CD4-positive, alpha-beta T cell treated with Interleukin-17A for 1 hour (primary cell): Measurements from ENCODE around the gene OSBPL10.
"Not testable (repeated sequence)": the region's sequence is repeated elsewhere in the genome, so short reads cannot be mapped to it uniquely, and the experiment has no call there.

Experiments
- DNase-seq: peaks from one replicate; pipeline ENCODE4 v3.0.0-alpha.2; 2020

Gene OSBPL10

DNA sequence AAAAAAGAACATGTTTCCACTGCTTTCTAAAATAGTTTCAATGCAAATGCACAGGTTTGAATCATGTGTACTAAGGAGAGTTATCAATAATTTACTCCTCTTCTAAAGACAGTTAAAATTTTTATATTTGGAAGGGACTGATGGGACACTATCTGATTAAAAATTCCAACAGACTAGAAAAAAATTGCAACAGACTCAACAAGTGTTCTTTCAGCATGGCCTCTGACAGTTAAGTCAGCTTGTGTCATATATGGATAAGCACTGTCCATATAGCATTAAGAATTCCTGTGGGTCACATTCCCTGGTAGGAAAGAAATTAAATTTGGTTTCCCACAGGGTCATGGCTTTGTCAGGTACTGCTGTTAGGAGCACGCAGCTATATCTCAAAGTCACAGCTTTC lies 96.8 kb downstream of the OSBPL10 start:
- no peak for DNase-seq

GRCh38 chr3:31882895-31883294 lies 98.2 kb downstream of the OSBPL10 start:
- no peak for DNase-seq

DNA sequence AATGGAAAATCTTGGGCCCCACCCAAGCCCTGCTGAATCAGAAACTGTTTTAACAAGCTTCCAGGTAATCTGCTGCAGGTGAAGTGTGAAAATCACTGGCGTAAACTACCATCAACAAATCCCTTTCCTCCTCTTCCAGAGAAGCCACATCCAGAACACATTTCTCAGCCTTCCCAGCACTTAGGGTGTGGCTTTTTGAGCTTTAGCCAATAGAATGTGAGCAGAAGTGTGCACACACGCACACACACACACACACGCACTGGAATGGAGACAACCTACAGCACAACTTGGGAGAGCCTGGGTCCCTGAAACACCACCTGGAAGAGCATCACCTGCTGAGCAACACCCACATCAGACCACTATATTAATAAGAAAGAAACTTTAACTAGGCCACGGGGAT lies 98.6 kb downstream of the OSBPL10 start:
- DNase-seq, result no peak

GRCh38 chr3:31880482-31881078 lies 100.5 kb downstream of the OSBPL10 start:
- no peak for DNase-seq

DNA sequence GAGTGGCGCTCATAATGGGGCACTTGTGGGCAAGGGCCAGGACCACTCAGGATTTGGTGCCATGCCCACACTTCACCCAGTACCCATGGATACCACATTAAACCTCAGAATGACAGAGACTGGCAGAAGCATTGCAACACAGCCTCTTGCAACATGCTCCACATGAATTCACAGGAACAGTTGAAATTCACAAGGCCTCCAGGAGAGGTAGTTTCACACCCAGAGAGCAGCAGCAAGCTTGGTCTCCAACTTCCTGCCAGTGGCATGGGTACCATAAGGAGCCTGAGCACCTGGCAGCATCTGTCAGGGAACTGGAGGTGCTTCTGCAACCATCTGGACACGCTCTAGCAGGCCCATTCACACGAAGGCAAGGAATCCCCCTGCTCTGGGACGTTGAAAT lies 101.0 kb downstream of the OSBPL10 start:
- DNase-seq, result no peak

DNA sequence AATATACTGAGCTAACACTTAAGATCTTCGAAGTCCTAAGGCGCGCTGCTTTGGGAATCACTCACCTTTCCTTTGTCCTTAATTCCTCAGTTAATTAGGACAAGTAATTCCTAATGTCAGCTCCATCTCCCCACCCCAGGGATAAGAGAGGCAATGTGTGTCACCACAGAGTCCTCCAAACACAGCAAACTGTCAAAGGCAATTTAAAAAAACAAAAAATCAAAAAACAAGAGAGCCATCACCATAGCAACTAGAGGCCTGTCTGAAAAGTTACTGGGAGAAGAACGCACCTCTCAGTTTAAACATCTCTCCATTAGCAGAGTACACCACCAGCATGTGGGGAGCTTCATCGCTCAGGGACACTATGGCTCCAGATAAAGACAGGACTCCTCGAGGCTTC lies 101.7 kb downstream of the OSBPL10 start:
- no peak for DNase-seq

GRCh38 chr3:31878231-31878838 lies 102.7 kb downstream of the OSBPL10 start:
- DNase-seq, result no peak

DNA sequence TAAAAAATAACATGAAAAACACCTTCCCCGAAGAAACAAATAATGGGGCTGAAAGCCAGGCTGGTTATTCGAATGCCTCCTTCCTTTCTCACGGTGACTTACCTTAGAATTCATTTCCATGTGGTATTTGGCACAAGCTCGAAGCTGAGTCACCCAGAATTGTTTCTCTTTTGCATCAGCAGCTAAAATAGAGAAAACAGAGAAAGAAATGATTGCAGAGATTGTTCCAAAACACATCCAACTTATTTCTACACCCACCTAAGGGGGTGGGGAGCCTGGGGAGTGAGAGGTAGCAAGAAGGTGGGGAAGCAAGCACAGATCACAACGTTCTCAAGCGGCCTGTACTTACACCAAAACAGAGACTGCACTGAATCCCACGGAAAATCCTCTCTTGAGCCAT lies 104.7 kb downstream of the OSBPL10 start:
- DNase-seq, result no peak

DNA sequence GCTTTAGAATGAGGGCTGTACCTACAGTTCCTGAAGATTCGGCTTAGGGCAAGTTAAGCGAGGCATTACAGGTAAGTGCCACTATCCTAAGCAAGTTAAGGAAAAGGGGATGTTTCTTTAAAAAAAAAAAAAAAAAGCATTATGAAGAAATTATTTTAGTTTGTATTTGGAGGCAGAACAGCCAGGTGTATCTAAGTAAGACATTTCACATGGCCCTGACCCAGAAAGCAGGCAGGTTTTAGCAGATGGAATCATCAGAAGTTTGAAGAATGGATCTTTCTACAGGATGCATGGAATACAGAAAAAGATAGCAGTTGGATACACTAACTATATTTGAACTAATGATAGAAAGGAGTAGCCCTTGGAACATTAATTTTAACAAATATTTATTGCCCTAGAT lies 105.6 kb downstream of the OSBPL10 start:
- DNase-seq, result no peak

GRCh38 chr3:31873254-31873820 lies 107.7 kb downstream of the OSBPL10 start:
- no peak for DNase-seq

DNA sequence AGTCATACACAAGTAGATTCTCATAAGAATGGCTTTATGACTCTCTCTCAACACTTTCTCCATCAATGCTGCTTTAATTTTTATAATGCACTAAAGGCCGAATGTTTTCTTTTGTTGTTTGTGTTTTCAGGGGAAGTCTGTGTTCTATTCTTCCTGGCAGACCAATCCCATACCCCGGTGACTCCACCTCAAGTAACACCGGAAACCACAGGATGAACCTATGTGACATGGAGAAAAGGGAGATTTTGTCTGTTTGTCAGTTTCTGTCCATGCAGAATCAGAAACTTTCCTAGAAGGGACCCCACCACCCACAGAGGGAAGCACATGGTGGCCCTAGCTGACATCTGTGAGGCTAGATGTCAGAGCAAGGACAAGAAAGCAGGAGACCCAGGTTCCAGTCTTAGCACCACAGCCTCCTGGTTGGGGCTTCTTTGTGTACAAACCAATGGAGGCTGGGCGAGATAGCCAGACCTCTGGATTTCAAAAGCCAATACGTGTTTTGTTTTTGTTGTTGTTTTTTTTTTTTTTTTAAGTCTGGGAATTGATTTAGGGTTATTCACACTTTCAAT lies 109.0 kb downstream of the OSBPL10 start:
- no peak for DNase-seq

DNA sequence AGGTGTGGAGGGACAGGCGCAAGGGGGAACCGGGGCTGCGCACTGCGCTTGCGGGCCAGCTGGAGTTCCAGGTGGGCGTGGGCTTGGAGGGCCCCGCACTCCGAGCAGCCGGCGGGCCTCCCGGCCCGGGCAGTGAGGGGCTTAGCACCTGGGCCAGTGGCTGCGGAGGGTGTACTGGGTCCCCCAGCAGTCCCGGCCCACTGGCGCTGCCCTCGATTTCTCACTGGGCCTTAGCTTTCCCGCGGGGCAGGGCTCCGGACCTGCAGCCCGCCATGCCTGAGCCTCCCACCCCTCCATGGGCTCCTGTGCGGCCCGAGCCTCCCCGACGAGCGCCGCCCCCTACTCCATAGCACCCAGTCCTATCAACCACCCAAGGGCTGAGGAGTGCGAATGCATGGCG lies 111.0 kb downstream of the OSBPL10 start:
- DNase-seq, result not testable (repeated sequence)

GRCh38 chr3:31868236-31868635 lies 112.8 kb downstream of the OSBPL10 start:
- no peak for DNase-seq

DNA sequence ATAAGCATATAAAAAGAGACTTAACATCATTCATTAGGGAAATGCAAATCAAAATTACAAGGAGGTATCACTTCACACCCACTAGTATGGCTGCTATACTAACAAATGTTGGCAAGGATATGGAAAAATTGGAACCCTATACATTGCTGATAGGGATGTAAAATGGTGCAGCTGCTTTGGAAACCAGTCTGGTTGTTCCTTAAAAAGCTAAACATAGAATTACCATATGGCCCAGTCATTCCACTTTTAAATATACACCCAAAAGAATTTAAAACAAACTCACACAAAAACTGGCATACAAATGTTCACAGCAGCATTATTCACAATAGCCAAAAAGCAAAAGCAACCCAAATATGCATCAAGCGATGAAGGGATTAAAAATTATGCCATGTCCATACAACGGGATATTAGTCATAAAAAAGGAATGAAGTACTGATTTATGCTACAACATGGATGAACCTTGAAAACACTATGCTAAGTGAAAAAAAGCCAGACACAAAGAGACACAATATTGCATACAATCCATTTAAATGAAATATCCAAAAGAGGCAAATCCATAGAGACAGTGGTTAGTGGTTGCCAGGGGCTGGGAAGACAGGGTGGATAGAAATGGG lies 118.3 kb downstream of the OSBPL10 start:
- DNase-seq, result no peak

- no peak for DNase-seq
These were observed 119.2 kb downstream of the OSBPL10 start for GRCh38 chr3:31861826-31862225.

- not testable (repeated sequence) for DNase-seq
These were observed 120.4 kb downstream of the OSBPL10 start for GRCh38 chr3:31860642-31861041.

GRCh38 chr3:31859245-31859644 lies 121.8 kb downstream of the OSBPL10 start:
- no peak for DNase-seq

GRCh38 chr3:31858439-31858838 lies 122.6 kb downstream of the OSBPL10 start:
- DNase-seq, result no peak

GRCh38 chr3:31853580-31853979 lies 127.5 kb downstream of the OSBPL10 start:
- no peak for DNase-seq

DNA sequence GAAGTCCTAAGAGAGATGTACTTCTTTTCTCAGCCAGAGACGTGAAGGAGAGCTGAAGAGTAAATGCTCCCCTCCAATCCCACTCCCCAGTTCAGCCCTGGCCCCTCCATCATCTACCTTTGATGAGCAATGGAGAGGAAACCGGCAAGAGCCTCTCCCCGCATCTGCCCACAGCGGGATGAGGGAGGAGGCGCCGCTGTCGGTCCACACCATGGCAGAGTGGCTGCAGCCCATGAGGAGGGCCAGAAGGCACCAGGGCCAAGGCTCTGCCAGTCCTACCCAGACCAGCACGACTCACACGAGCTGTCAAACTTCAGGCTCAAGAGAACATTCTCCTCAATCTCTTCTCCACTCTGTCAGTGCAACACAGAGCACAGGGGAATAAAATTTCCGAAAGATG lies 129.8 kb downstream of the OSBPL10 start:
- no peak for DNase-seq

GRCh38 chr3:31848911-31849310 lies 132.2 kb downstream of the OSBPL10 start:
- no peak for DNase-seq

GRCh38 chr3:31848163-31848818 lies 132.8 kb downstream of the OSBPL10 start:
- DNase-seq, result no peak

DNA sequence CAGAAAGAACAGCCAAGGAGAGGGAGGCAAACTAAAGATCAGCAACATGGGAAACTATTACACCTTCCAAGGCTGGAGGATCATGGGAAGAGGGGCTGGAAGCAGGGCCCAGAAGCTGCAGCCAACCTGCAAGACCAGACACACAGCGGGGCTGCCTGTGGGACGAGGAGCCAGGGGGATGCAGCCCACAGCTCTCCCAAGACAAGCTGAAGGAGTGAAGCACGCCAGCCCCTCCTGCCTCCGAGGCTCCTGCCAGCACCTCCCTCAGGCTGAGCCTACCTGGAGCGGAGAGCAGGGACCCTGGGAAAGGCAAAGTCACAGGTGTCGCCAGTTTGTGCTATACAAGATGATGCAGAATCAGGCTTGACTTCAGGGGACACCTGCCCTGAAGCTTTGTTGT lies 133.3 kb downstream of the OSBPL10 start:
- no peak for DNase-seq
